ENCODE results near the gene ADGRG6. TPM values are rescaled to one million over a fixed set of nuclear protein-coding genes. Genes with fewer than 3 reads are reported as not detected.

ADGRG6 gene
- total and polyA plus RNA-seq, 9 of the 15 experiments (the other 6 are each of a cell fraction or from before 2014, with no cell fraction given) = under 0.01 to 0.11 (median 0.05) TPM; not detected in 5

GRCh38 chr6:142411145-142411544, 109.3 kb downstream of the ADGRG6 start (continued):
- TF ChIP-seq PRMT5 (CRISPR knock-in tag; IDR thresholded peaks at IDR 0.05) (no peak), HNRNPH1 (optimal IDR thresholded peaks at IDR 0.05; ENCODE audit: low read depth, low read length) (no peak), ZNF395 (CRISPR knock-in tag; IDR thresholded peaks at IDR 0.05) (no peak), CBX8 (IDR thresholded peaks at IDR 0.05; ENCODE audit: borderline replicate concordance, extremely low read depth, low read depth, low read length, poor library complexity, severe bottlenecking) (no peak), TAL1 (IDR thresholded peaks at IDR 0.05) (no peak), ATF4 (CRISPR knock-in tag; IDR thresholded peaks at IDR 0.05) (no peak), CTCFL (IDR thresholded peaks at IDR 0.05; ENCODE audit: borderline replicate concordance, insufficient read depth, low read depth, low read length, poor library complexity, severe bottlenecking) (no peak), NR4A1 (CRISPR knock-in tag; IDR thresholded peaks at IDR 0.05) (no peak), NR4A1 (tag; IDR thresholded peaks at IDR 0.05) (no peak), ZNF76 (CRISPR knock-in tag; IDR thresholded peaks at IDR 0.05; ENCODE audit: borderline replicate concordance) (no peak), ETV6 (IDR thresholded peaks at IDR 0.05; ENCODE audit: borderline replicate concordance in 1 of 2, low read depth in 2 of 2, low read length in 1 of 2) (no peak), ETV6 (CRISPR knock-in tag; IDR thresholded peaks at IDR 0.05; ENCODE audit: borderline replicate concordance) (no peak), SMARCA5 (IDR thresholded peaks at IDR 0.05) (no peak), BRF2 (IDR thresholded peaks at IDR 0.05; ENCODE audit: borderline replicate concordance, insufficient read depth, insufficient read length) (no peak), POLR2AphosphoS5 (IDR thresholded peaks at IDR 0.05; ENCODE audit: control insufficient read depth, insufficient read depth, low read depth, low read length) (no peak), ERF (CRISPR knock-in tag; IDR thresholded peaks at IDR 0.05) (no peak), ZNF561 (CRISPR knock-in tag; conservative IDR thresholded peaks at IDR 0.05) (no peak), RBM34 (IDR thresholded peaks at IDR 0.05; ENCODE audit: borderline replicate concordance, insufficient read depth, low read length) (no peak), MTA2 (IDR thresholded peaks at IDR 0.05; ENCODE audit: low read depth) (no peak)
